Fibroblast of skin of scalp (primary cell): Measurements from ENCODE around the gene KRT25. TPM values are rescaled to one million over a fixed set of nuclear protein-coding genes. Genes with fewer than 3 reads are reported as not detected.

Experiments used
- DNase-seq: peaks from one replicate; pipeline ENCODE4 v3.0.0-alpha.2; 2013
- polyA plus RNA-seq, 2 experiments: library from polyadenylated mRNA; unstranded; fragments of 120-200 nt; gene quantifications; one replicate each; pipeline ENCODE4 v1.2.1, GENCODE V29; 2013; ENCODE audit not compliant: insufficient read length in 2 of 2

Gene KRT25
- not detected for polyA plus RNA-seq (2013, experiment 1 of 2; ENCODE audit: insufficient read length)
- polyA plus RNA-seq (2013, experiment 2 of 2; ENCODE audit: insufficient read length): not detected

- no peak for DNase-seq
Observed at GRCh38 chr17:40755231-40755630, at the start of gene KRT25. Gene KRT25 (minus strand): TSS chr17:40755331. CDS start chr17:40755271, 60 bp downstream.

GRCh38 chr17:40803617-40804082 is 48.5 kb upstream of the KRT25 start:
- peak; percentile 72 for DNase-seq

- DNase-seq: no peak
Observed at GRCh38 chr17:40801157-40801556, 46.0 kb upstream of the KRT25 start.

GRCh38 chr17:40800381-40800780 is 45.2 kb upstream of the KRT25 start:
- no peak for DNase-seq

- DNase-seq: no peak
Observed at GRCh38 chr17:40799859-40800258, 44.7 kb upstream of the KRT25 start, which contains the start of gene KRT28. Gene KRT28 (minus strand): TSS chr17:40799959. CDS start chr17:40799893, 66 bp downstream.

- no peak for DNase-seq
Observed at GRCh38 chr17:40796846-40797245, 41.7 kb upstream of the KRT25 start.

- no peak for DNase-seq
Observed at GRCh38 chr17:40795019-40795667, 40.0 kb upstream of the KRT25 start.

- DNase-seq: no peak
Observed at GRCh38 chr17:40794466-40794865, 39.3 kb upstream of the KRT25 start.

- DNase-seq: no peak
Observed at GRCh38 chr17:40793832-40794231, 38.7 kb upstream of the KRT25 start.

- DNase-seq: peak; percentile 49
Observed at GRCh38 chr17:40791787-40792436, 36.8 kb upstream of the KRT25 start.

GRCh38 chr17:40791111-40791510 is 36.0 kb upstream of the KRT25 start:
- DNase-seq: peak; percentile 27

- no peak for DNase-seq
Observed at GRCh38 chr17:40782450-40782849, 27.3 kb upstream of the KRT25 start, which contains the start of gene KRT27. Gene KRT27 (minus strand): TSS chr17:40782550. CDS start chr17:40782493, 57 bp downstream.

GRCh38 chr17:40779181-40779909 is 24.2 kb upstream of the KRT25 start:
- DNase-seq: no peak

- no peak for DNase-seq
Observed at GRCh38 chr17:40778461-40778860, 23.3 kb upstream of the KRT25 start.

- no peak for DNase-seq
Observed at GRCh38 chr17:40777971-40778370, 22.8 kb upstream of the KRT25 start.

GRCh38 chr17:40777459-40777858 is 22.3 kb upstream of the KRT25 start:
- DNase-seq: no peak

- no peak for DNase-seq
Observed at GRCh38 chr17:40775945-40776344, 20.8 kb upstream of the KRT25 start.

- DNase-seq: no peak
Observed at GRCh38 chr17:40772101-40772500, 17.0 kb upstream of the KRT25 start, which contains the start of gene KRT26. Gene KRT26 (minus strand): TSS chr17:40772201. CDS start chr17:40772113, 88 bp downstream.

GRCh38 chr17:40765657-40766056 is 10.5 kb upstream of the KRT25 start:
- DNase-seq: no peak

- no peak for DNase-seq
Observed at GRCh38 chr17:40763752-40764151, 8.6 kb upstream of the KRT25 start.

- no peak for DNase-seq
Observed at GRCh38 chr17:40760105-40761016, 5.2 kb upstream of the KRT25 start.

- DNase-seq: no peak
Observed at GRCh38 chr17:40753804-40754203, 1.3 kb downstream of the KRT25 start.
